GM19324 (cell line): ENCODE data around the gene PUS10.
"Not testable (repeated sequence)": the region's sequence is repeated elsewhere in the genome, so short reads cannot be mapped to it uniquely, and the experiment has no call there.

Experiments used
- ATAC-seq: cut with Tn5 transposase; IDR thresholded peaks from one replicate; pipeline ENCODE4 v1.9.1; 2021; ENCODE audit warnings: mild to moderate bottlenecking, moderate library complexity; ENCODE audit not compliant: unreplicated experiment, low FRiP score

The PUS10 gene

DNA sequence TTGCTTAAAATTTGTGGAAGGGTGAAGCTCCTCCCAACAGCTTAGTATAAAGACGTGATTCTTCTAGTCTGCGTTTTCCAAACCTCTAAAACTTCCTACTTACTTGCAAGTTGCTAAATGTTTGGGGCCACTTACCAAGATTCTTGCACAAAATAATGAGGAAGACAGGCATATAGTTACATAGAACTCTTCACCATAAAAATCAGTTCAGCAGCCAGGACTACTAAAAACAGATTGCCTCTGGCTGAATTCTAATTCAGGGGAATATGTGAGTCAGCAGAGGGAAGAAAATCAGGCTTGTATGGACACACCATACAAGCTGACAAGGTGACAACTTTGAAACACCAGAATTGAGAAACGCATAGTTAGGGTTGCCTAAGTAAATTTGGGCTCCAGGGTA lies 3.3 kb downstream of the PUS10 start:
- ATAC-seq: no peak

DNA sequence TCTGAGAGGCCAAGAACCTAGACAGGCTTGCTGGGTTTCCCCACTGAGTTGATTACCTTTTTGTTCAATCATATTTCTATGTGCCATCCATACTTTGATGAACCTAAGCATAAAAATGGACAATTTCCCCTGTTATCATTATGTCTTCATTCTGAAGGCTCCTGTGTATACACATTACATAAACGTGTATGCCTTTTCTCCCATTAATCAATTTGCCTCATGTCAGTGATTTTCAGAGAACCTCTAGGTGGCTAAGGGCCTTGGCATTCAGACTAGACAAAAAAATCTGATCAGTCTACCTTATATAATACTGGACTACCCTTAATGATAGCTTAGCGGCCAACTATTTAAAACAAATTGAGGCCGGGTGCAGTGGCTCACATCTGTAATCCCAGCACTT lies 4.7 kb downstream of the PUS10 start:
- no peak for ATAC-seq

GRCh38 chr2:61012303-61012702 lies 5.8 kb downstream of the PUS10 start:
- not testable (repeated sequence) for ATAC-seq

- no peak for ATAC-seq
These were observed 6.4 kb downstream of the PUS10 start for GRCh38 chr2:61011678-61012077.

GRCh38 chr2:61009355-61009754 lies 8.7 kb downstream of the PUS10 start:
- ATAC-seq: no peak

- ATAC-seq: no peak
These were observed 11.5 kb downstream of the PUS10 start for GRCh38 chr2:61006486-61007105.

- ATAC-seq: no peak
These were observed 12.3 kb downstream of the PUS10 start for GRCh38 chr2:61005736-61006135.

- no peak for ATAC-seq
These were observed 19.2 kb downstream of the PUS10 start for GRCh38 chr2:60998628-60999545.

GRCh38 chr2:60994131-60994530 lies 23.9 kb downstream of the PUS10 start:
- ATAC-seq: no peak

- ATAC-seq: peak; percentile 94
These were observed 25.1 kb downstream of the PUS10 start for GRCh38 chr2:60992985-60993392.

DNA sequence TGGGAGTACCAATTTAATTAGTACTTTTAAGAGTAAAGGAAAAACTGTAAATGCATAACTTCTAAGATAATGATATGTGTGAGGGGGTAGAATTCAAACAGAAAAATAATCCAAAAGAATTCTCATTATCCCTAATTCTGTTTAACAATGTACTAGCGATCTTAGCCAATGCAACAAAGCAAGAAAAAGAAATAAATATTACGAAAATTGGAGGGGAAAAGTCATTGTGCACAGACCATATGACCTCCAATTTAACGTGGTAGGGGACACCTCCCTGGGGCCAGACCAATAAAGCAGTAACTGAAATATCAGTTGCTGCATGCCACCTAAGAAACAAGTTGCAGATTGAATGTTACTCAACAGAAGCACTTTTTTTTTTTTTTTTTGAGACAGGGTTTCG lies 26.4 kb downstream of the PUS10 start:
- ATAC-seq: no peak

DNA sequence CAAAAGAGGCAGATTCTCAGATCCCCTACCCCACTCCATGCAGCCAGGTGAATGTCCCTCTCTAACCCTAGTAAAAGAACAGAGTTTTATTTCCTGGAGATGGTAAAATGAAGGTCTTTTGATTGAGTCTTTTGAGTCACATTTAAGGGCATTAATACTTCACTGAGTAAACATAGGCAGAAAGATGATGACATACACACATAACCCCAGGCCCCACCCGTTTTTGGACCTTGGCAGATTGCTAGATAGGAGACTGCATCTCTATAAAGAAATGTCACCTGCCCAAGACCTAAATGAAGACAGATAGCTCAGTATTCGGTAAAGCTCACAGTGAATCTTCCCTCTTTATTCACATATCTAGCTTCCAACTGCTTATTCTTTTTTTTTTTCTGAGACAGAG lies 28.8 kb downstream of the PUS10 start:
- ATAC-seq: no peak

GRCh38 chr2:60987656-60988055 lies 30.4 kb downstream of the PUS10 start:
- ATAC-seq: not testable (repeated sequence)

DNA sequence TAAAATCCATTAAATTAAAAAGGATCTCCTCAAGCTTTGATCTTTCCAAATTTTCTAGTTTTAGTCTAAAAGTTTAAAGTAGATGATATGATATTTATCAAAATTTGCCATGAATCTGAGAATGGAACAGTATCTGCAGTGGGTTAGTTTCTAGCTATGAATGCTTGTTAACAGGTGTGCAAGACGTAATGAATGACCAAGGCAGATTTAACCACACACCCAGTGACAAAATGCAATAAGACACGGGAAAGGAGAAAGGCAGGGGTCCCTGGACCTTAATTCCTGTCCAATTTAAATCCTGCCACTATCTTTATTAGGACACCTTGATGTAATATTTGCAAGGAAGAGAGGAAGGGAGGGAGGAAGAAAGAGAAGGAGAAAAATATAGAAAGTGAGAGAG lies 31.0 kb downstream of the PUS10 start:
- ATAC-seq: no peak

DNA sequence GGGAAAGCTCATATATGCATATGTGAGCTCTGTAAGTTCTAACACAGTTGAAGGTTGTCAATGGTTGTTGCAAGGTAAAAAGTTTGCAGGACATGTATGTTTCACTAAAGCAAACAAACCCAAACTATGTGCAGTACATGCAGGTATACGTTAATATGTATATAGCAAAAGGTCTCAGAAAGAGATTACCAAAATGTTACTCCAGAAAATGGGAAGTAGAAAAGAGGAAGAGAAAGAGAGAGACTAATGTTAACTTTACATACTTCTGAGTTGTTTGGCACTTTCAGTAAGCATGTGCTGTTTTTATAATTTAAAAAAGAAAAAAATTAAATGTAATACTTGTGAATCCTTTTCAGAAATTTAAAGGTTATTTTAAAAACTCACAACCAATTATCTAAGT lies 33.3 kb downstream of the PUS10 start:
- no peak for ATAC-seq

DNA sequence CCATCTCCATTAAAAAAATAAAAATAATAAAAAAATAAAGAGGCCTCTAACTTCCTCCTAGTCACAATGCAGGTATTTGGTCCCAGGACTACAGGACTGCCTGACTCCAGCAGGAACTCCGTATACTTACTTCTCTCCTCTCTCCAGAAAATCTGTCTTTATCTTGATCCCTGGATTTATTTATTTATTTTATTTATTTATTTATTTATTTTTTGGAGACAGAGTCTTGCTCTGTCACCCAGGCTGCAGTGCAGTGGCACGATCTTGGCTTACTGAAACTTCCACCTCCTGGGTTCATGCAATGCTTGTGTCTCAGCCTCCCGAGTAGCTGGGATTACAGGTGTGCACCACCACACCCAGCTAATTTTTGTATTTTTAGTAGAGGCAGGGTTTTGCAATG lies 36.0 kb downstream of the PUS10 start:
- ATAC-seq: not testable (repeated sequence)

- peak; percentile 50 for ATAC-seq
These were observed 37.8 kb downstream of the PUS10 start for GRCh38 chr2:60980071-60980815.

DNA sequence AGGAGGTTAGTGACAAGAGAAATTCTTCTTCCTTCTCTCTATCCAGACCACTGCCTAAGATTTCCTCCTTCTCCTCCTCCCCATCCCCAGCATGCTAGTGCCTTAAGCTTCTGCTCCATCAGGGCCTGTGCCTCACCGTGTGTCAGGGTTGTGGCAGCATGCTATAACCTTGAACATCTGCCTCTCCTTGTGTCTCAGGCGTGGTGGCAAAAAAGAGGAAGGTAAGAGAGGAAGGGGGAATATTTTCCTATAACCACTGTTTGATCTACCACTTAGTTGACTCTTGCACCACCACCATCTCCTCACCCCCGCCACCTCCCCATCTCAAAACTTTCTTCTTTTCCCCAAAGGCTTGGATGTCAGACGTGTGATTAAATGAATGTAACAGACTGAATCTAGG lies 38.8 kb downstream of the PUS10 start:
- ATAC-seq: no peak

- no peak for ATAC-seq
These were observed 40.5 kb downstream of the PUS10 start for GRCh38 chr2:60977562-60977895.

DNA sequence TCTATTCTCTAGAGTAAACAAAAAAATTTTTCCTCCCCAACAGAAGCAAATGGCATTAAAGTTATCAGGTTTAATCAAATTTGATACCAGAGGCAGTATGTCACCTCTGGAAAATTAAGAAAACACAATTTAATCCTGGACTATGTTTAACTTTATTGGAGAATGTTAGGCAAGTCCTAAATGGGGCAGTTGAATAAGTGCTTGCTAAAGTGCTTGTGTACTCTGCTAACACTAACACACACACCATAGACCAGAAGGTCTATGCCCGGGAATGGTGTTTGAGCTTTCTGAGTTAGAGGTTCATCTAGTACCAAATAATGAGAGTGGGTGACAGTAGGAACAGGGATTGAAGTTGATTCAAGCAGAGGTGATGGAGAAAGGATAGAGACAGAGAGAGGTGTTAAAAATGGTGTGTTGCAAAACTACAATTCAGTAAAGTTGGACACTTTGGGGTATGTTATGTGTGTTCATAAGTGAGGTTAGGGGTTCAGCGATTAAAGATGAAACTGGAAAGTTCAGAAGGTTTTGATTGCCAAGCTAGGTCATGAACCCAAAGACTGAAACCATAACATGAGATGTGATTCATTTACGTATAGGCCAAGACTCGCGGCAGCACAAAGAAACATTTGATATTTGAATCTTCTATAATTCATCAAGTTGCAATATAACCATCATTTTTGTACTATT lies 41.0 kb downstream of the PUS10 start:
- ATAC-seq: no peak
